Stimulated activated naive CD8-positive, alpha-beta T cell treated with anti-CD3 and anti-CD28 coated beads, Interleukin-15, amount 100 ng/mL, for 72 hours (primary cell): ENCODE measurements around the gene NDUFB2.
A peak's percentile ranks its signal among the peaks of the same experiment; 100 is the strongest.
"Not testable (repeated sequence)": the region's sequence is repeated elsewhere in the genome, so short reads cannot be mapped to it uniquely, and the experiment has no call there.

Experiments used
- ATAC-seq: fragments of 150-1000 bp; cut with Tn5 transposase; 2 replicates; pipeline ENCODE4 v1.10.0; 2021; ENCODE audit warnings: mild to moderate bottlenecking, moderate library complexity
- DNase-seq, 2 donors: peaks; one replicate each; pipeline ENCODE4 v3.0.0; 2021 to 2022
- H3K27ac Mint-ChIP-seq, 2 donors: one replicate each; pipeline ENCODE4 v1.8.0; 2022; ENCODE audit warnings: mild to moderate bottlenecking in 2 of 2, mixed read lengths in 2 of 2, moderate library complexity in 2 of 2
- H3K27me3 Mint-ChIP-seq: one replicate; pipeline ENCODE4 v1.8.0; 2022; ENCODE audit warnings: mixed read lengths
- H3K4me1 Mint-ChIP-seq: one replicate; pipeline ENCODE4 v1.8.0; 2022; ENCODE audit warnings: mild to moderate bottlenecking, mixed read lengths
- H3K4me3 Mint-ChIP-seq, 2 donors: one replicate each; pipeline ENCODE4 v1.8.0; 2022; ENCODE audit warnings: mild to moderate bottlenecking in 2 of 2, mixed read lengths in 2 of 2, moderate library complexity in 1 of 2
- H3K9me3 Mint-ChIP-seq, 2 donors: one replicate each; pipeline ENCODE4 v1.8.0; 2022; ENCODE audit warnings: mixed read lengths in 2 of 2

NDUFB2 gene

GRCh38 chr7:140696024-140696679, 356 bp upstream of the NDUFB2 start:
- DNase-seq (peak in 1 of 2 donors; percentile 88), ATAC-seq (no peak)
- Mint-ChIP-seq H3K27ac (peak overlapping the region; percentile 95 to 97), H3K27me3 (no peaks in the 10 kb centered on the region), H3K9me3 (no peaks in the 10 kb centered on the region), H3K4me3 (peak overlapping the region; percentile 94 to 99), H3K4me1 (peaks cover 57% of the 10 kb centered on the region)

- ATAC-seq (no peak), DNase-seq (no peak)
- no peaks in the 10 kb centered on the region for H3K9me3 Mint-ChIP-seq
- H3K27me3 Mint-ChIP-seq = no peaks in the 10 kb centered on the region
- H3K4me1 Mint-ChIP-seq = peaks cover 49% of the 10 kb centered on the region
- H3K27ac Mint-ChIP-seq = peak overlapping the region; percentile 95 to 97
- H3K4me3 Mint-ChIP-seq = peak overlapping the region; percentile 94 to 99
Observed at GRCh38 chr7:140697447-140698143, 1.1 kb downstream of the NDUFB2 start.

- Mint-ChIP-seq H3K4me3 (peak overlapping the region; percentile 94 to 99), H3K4me1 (peaks cover 43% of the 10 kb centered on the region), H3K27me3 (no peaks in the 10 kb centered on the region), H3K9me3 (no peaks in the 10 kb centered on the region), H3K27ac (peak overlapping the region in 1 of 2 donors; percentile 2)
- ATAC-seq (no peak), DNase-seq (no peak)
Observed at GRCh38 chr7:140698477-140698876, 2.0 kb downstream of the NDUFB2 start.

- Mint-ChIP-seq H3K27ac (no peak overlapping the region), H3K9me3 (no peaks in the 10 kb centered on the region), H3K27me3 (no peaks in the 10 kb centered on the region), H3K4me3 (no peak overlapping the region), H3K4me1 (peaks cover 25% of the 10 kb centered on the region)
- DNase-seq (no peak), ATAC-seq (no peak)
Observed at GRCh38 chr7:140702774-140703173, 6.3 kb downstream of the NDUFB2 start.

- peaks cover 12% of the 10 kb centered on the region for H3K4me1 Mint-ChIP-seq
- no peak for ATAC-seq
- peak overlapping the region in 1 of 2 donors; percentile 7 for H3K27ac Mint-ChIP-seq
- H3K9me3 Mint-ChIP-seq = no peaks in the 10 kb centered on the region
- no peak for DNase-seq
- no peak overlapping the region for H3K4me3 Mint-ChIP-seq
- H3K27me3 Mint-ChIP-seq = no peaks in the 10 kb centered on the region
Observed at GRCh38 chr7:140704205-140704604, 7.7 kb downstream of the NDUFB2 start.

- Mint-ChIP-seq H3K27me3 (no peaks in the 10 kb centered on the region), H3K27ac (no peak overlapping the region), H3K4me3 (no peak overlapping the region), H3K9me3 (peaks cover 0 to 6% of the 10 kb centered on the region in 2 donors), H3K4me1 (peaks cover 5% of the 10 kb centered on the region)
- ATAC-seq = no peak
- DNase-seq = no peak
Observed at GRCh38 chr7:140707132-140707531, 10.6 kb downstream of the NDUFB2 start.

- not testable (repeated sequence) for H3K4me1 Mint-ChIP-seq, H3K27ac Mint-ChIP-seq, ATAC-seq, H3K27me3 Mint-ChIP-seq, H3K4me3 Mint-ChIP-seq, DNase-seq
- H3K9me3 Mint-ChIP-seq = peaks cover 0 to 12% of the 10 kb centered on the region in 2 donors
Observed at GRCh38 chr7:140708764-140709163, 12.3 kb downstream of the NDUFB2 start.

- H3K27me3 Mint-ChIP-seq, H3K27ac Mint-ChIP-seq, H3K4me1 Mint-ChIP-seq, H3K4me3 Mint-ChIP-seq, ATAC-seq, DNase-seq: not testable (repeated sequence)
- peaks cover 0 to 12% of the 10 kb centered on the region in 2 donors for H3K9me3 Mint-ChIP-seq
Observed at GRCh38 chr7:140712392-140712791, 15.9 kb downstream of the NDUFB2 start.

- Mint-ChIP-seq H3K4me1 (peaks cover 1% of the 10 kb centered on the region), H3K27me3 (no peaks in the 10 kb centered on the region)
Observed at GRCh38 chr7:140714331-140715040, 18.0 kb downstream of the NDUFB2 start.

GRCh38 chr7:140719721-140720120, 23.2 kb downstream of the NDUFB2 start:
- Mint-ChIP-seq H3K4me3 (no peak overlapping the region), H3K4me1 (peaks cover 28% of the 10 kb centered on the region), H3K9me3 (no peaks in the 10 kb centered on the region), H3K27me3 (no peaks in the 10 kb centered on the region), H3K27ac (no peak overlapping the region)
- no peak for ATAC-seq
- DNase-seq = no peak

More at GRCh38 chr7:140714331-140715040, 18.0 kb downstream of the NDUFB2 start:
- no peak overlapping the region for H3K4me3 Mint-ChIP-seq
- ATAC-seq (no peak), DNase-seq (no peak)
- H3K9me3 Mint-ChIP-seq = peaks cover 0 to 12% of the 10 kb centered on the region in 2 donors
- no peak overlapping the region for H3K27ac Mint-ChIP-seq

GRCh38 chr7:140722254-140722653, 25.7 kb downstream of the NDUFB2 start:
- ATAC-seq (no peak), DNase-seq (no peak)
- Mint-ChIP-seq H3K4me3 (no peak overlapping the region), H3K4me1 (peaks cover 38% of the 10 kb centered on the region), H3K27ac (no peak overlapping the region), H3K9me3 (no peaks in the 10 kb centered on the region), H3K27me3 (no peaks in the 10 kb centered on the region)

GRCh38 chr7:140723006-140723405, 26.5 kb downstream of the NDUFB2 start:
- Mint-ChIP-seq H3K27me3 (no peaks in the 10 kb centered on the region), H3K9me3 (no peaks in the 10 kb centered on the region), H3K4me3 (no peak overlapping the region), H3K27ac (peak overlapping the region in 1 of 2 donors; percentile 47), H3K4me1 (peaks cover 38% of the 10 kb centered on the region)
- DNase-seq (peak; percentile 21 to 54), ATAC-seq (peak; percentile 98)

GRCh38 chr7:140723574-140723973, 27.1 kb downstream of the NDUFB2 start:
- Mint-ChIP-seq H3K27me3 (no peaks in the 10 kb centered on the region), H3K4me1 (peaks cover 38% of the 10 kb centered on the region), H3K9me3 (no peaks in the 10 kb centered on the region), H3K4me3 (no peak overlapping the region), H3K27ac (no peak overlapping the region)
- DNase-seq (no peak), ATAC-seq (no peak)

GRCh38 chr7:140724706-140725105, 28.2 kb downstream of the NDUFB2 start:
- Mint-ChIP-seq H3K27me3 (no peaks in the 10 kb centered on the region), H3K9me3 (no peaks in the 10 kb centered on the region), H3K27ac (no peak overlapping the region), H3K4me3 (no peak overlapping the region), H3K4me1 (peaks cover 35% of the 10 kb centered on the region)
- DNase-seq = no peak
- ATAC-seq = no peak

- H3K9me3 Mint-ChIP-seq = no peaks in the 10 kb centered on the region
- DNase-seq (no peak), ATAC-seq (no peak)
- H3K27ac Mint-ChIP-seq = no peak overlapping the region
- peaks cover 29% of the 10 kb centered on the region for H3K4me1 Mint-ChIP-seq
- H3K4me3 Mint-ChIP-seq = no peak overlapping the region
- no peaks in the 10 kb centered on the region for H3K27me3 Mint-ChIP-seq
Observed at GRCh38 chr7:140726281-140726680, 29.8 kb downstream of the NDUFB2 start.

- no peak overlapping the region for H3K27ac Mint-ChIP-seq
- H3K9me3 Mint-ChIP-seq = no peaks in the 10 kb centered on the region
- no peak overlapping the region for H3K4me3 Mint-ChIP-seq
Observed at GRCh38 chr7:140732416-140732815, 35.9 kb downstream of the NDUFB2 start.

More at GRCh38 chr7:140732416-140732815, 35.9 kb downstream of the NDUFB2 start:
- Mint-ChIP-seq H3K27me3 (no peaks in the 10 kb centered on the region), H3K4me1 (no peaks in the 10 kb centered on the region)
- ATAC-seq (no peak), DNase-seq (no peak)
